A673 (cell line): ENCODE data around the gene TMOD2.

Experiments
- CTCF ChIP-seq: fragments of 300-800, 200-600 bp; sonication (generic); conservative IDR thresholded peaks from 2 replicates; pipeline ENCODE4 v1.5.1; 2017; ENCODE audit warnings: low read depth, mild to moderate bottlenecking, antibody characterized with exemption, low read length, moderate library complexity, mixed read lengths
- EZH2 ChIP-seq: fragments of 200-600 bp; sonication (generic); IDR thresholded peaks from 2 replicates; pipeline ENCODE4 v1.6.1; 2017; ENCODE audit warnings: borderline replicate concordance, low read depth, mild to moderate bottlenecking, mixed read lengths, antibody characterized with exemption, low read length; ENCODE audit not compliant: poor library complexity, severe bottlenecking

DNA sequence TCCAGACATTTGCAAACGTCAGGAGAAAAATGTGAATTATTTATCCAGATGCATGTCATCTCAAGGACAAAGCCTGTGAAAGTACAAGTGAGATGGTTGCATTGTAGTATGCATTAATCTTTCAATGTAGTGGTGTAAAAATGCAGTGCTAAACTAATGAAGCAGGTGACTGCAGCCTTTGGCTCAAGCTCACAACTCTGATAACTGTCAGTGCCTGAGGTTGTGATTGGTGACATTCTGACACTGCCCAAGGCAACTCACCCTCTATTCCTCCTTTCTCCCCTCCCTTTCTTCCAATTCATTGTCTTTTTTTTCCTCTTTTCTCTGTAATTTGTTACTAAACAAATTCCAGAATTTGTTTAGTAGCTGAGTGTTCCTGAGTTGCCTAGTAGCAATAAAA is 58.1 kb downstream of the TMOD2 start:
- TF ChIP-seq CTCF: no peak
- TF ChIP-seq EZH2: no peak
